GM23338 (cell line): ENCODE measurements around the gene LMO7. TPM values are rescaled to one million over a fixed set of nuclear protein-coding genes. Genes with fewer than 3 reads are reported as not detected.

Source experiments
- ATAC-seq: fragments of 200-7000 bp; cut with Tn5 transposase; 3 replicates; pipeline ENCODE4 v1.9.1; 2020
- DNase-seq: peaks from one replicate; pipeline ENCODE4 v3.0.0-alpha.2; 2015; ENCODE audit warnings: low spot score
- H2AFZ ChIP-seq: fragments of 200-600 bp; sonication (generic); 2 replicates; pipeline ENCODE4 v1.8.0; 2016; ENCODE audit warnings: antibody characterized with exemption, mild to moderate bottlenecking, moderate library complexity
- H3F3A ChIP-seq: fragments of 200-600 bp; sonication (generic); replicated peaks from 2 replicates; pipeline ENCODE4 v1.8.0; 2017; ENCODE audit warnings: antibody characterized with exemption, mixed run types, low read depth
- H3K27ac ChIP-seq: fragments of 200-600 bp; sonication (generic); 2 replicates; pipeline ENCODE4 v1.6.1; 2016; ENCODE audit warnings: low read depth
- H3K27me3 ChIP-seq: fragments of 200-600 bp; sonication (generic); 2 replicates; pipeline ENCODE4 v1.8.0; 2016; ENCODE audit warnings: mild to moderate bottlenecking, mixed run types, moderate library complexity; ENCODE audit not compliant: insufficient read depth
- H3K36me3 ChIP-seq: fragments of 200-600 bp; sonication (generic); 2 replicates; pipeline ENCODE4 v1.8.0; 2016; ENCODE audit warnings: mild to moderate bottlenecking; ENCODE audit not compliant: insufficient read depth
- H3K4me1 ChIP-seq: fragments of 200-600 bp; sonication (generic); 2 replicates; pipeline ENCODE4 v1.8.0; 2016; ENCODE audit warnings: mild to moderate bottlenecking, moderate library complexity; ENCODE audit not compliant: insufficient read depth
- H3K4me2 ChIP-seq: fragments of 200-600 bp; sonication (generic); 2 replicates; pipeline ENCODE4 v1.7.1; 2017; ENCODE audit warnings: mixed run types
- H3K4me3 ChIP-seq: fragments of 200-600 bp; sonication (generic); 2 replicates; pipeline ENCODE4 v1.6.1; 2016; ENCODE audit warnings: mixed run types
- H3K79me2 ChIP-seq: fragments of 200-600 bp; sonication (generic); replicated peaks from 2 replicates; pipeline ENCODE4 v1.8.0; 2017; ENCODE audit warnings: mild to moderate bottlenecking; ENCODE audit not compliant: insufficient read depth
- H3K9me2 ChIP-seq: fragments of 200-600 bp; sonication (generic); 2 replicates; pipeline ENCODE4 v1.8.0; 2017; ENCODE audit not compliant: insufficient read depth
- H4K20me1 ChIP-seq: fragments of 200-600 bp; sonication (generic); replicated peaks from 2 replicates; pipeline ENCODE4 v1.8.0; 2017; ENCODE audit warnings: mild to moderate bottlenecking; ENCODE audit not compliant: insufficient read depth
- H3K27ac Mint-ChIP-seq: 2 replicates; pipeline ENCODE4 v1.8.0; 2020; ENCODE audit warnings: inconsistent platforms, mild to moderate bottlenecking, moderate library complexity, mixed read lengths
- H3K27me3 Mint-ChIP-seq: 3 replicates; pipeline ENCODE4 v1.8.0; 2022; ENCODE audit warnings: low read depth, mild to moderate bottlenecking, moderate library complexity, mixed read lengths, inconsistent platforms; ENCODE audit not compliant: insufficient read depth, poor library complexity
- H3K36me3 Mint-ChIP-seq: 3 replicates; pipeline ENCODE4 v1.8.0; 2021; ENCODE audit warnings: low read depth, mild to moderate bottlenecking, inconsistent platforms, moderate library complexity, mixed read lengths
- H3K4me1 Mint-ChIP-seq: 3 replicates; pipeline ENCODE4 v1.8.0; 2020; ENCODE audit warnings: mild to moderate bottlenecking, inconsistent platforms, mixed read lengths
- H3K4me3 Mint-ChIP-seq: 3 replicates; pipeline ENCODE4 v1.8.0; 2021; ENCODE audit warnings: moderate library complexity, mild to moderate bottlenecking, inconsistent platforms, mixed read lengths
- H3K9me3 Mint-ChIP-seq: 3 replicates; pipeline ENCODE4 v1.8.0; 2020; ENCODE audit warnings: moderate library complexity, mild to moderate bottlenecking, inconsistent platforms, mixed read lengths
- CREB1 ChIP-seq: fragments of 250-450 bp; sonication (Bioruptor Pico); IDR thresholded peaks from 2 replicates; pipeline ENCODE4 v1.5.0; 2020; ENCODE audit warnings: low read depth, mild to moderate bottlenecking, moderate library complexity
- CTCF ChIP-seq, 2 experiments: fragments of 200-600 bp in 1 of 2; sonication (generic) in 1 of 2; conservative IDR thresholded peaks; 2 replicates each; pipeline versions ENCODE4 v1.5.1 to v1.6.1; 2016 to 2017; ENCODE audit warnings: antibody characterized with exemption in 2 of 2, low read depth in 2 of 2, mild to moderate bottlenecking in 2 of 2, moderate library complexity in 1 of 2
- ETS1 ChIP-seq: IDR thresholded peaks from 2 replicates; pipeline ENCODE4 v1.6.1; 2016; ENCODE audit warnings: antibody characterized with exemption
- EZH2 ChIP-seq: fragments of 200-600 bp; sonication (generic); IDR thresholded peaks from one replicate; pipeline ENCODE4 v1.8.0; 2017; ENCODE audit warnings: antibody characterized with exemption, mild to moderate bottlenecking, low read depth; ENCODE audit not compliant: unreplicated experiment
- EZH2phosphoT487 ChIP-seq: fragments of 200-600 bp; sonication (generic); IDR thresholded peaks from one replicate; pipeline ENCODE4 v1.8.1; 2018; ENCODE audit warnings: antibody characterized with exemption; ENCODE audit not compliant: unreplicated experiment
- JUNB ChIP-seq: IDR thresholded peaks from one replicate; pipeline ENCODE4 v1.6.1; 2016; ENCODE audit warnings: antibody characterized with exemption; ENCODE audit not compliant: unreplicated experiment
- NANOG ChIP-seq: IDR thresholded peaks from 2 replicates; pipeline ENCODE4 v1.6.1; 2016; ENCODE audit warnings: antibody characterized with exemption, borderline replicate concordance
- POLR2AphosphoS5 ChIP-seq: IDR thresholded peaks from 2 replicates; pipeline ENCODE4 v1.6.1; 2016; ENCODE audit warnings: antibody characterized with exemption, low read depth
- STAT1 ChIP-seq: IDR thresholded peaks from one replicate; pipeline ENCODE4 v1.6.1; 2016; ENCODE audit warnings: antibody characterized with exemption; ENCODE audit not compliant: unreplicated experiment
- ZNF331 ChIP-seq: fragments of 250-450 bp; sonication (Bioruptor Pico); IDR thresholded peaks from 2 replicates; pipeline ENCODE4 v1.5.0; 2020; ENCODE audit warnings: low read depth, mild to moderate bottlenecking, moderate library complexity
- ZNF462 ChIP-seq: fragments of 250-450 bp; sonication (Bioruptor Pico); IDR thresholded peaks from 2 replicates; pipeline ENCODE4 v1.5.0; 2020; ENCODE audit warnings: mild to moderate bottlenecking, moderate library complexity
- polyA plus RNA-seq: library from polyadenylated mRNA; unstranded; fragments of >200 nt; fragmentation: Nextera tagmentation; extraction: Ambion mirVana; gene quantifications from 2 replicates; pipeline ENCODE4 v1.2.1, GENCODE V29; 2016
- total RNA-seq: library from RNA; depleted of rRNA; stranded (reverse); fragments of >200 nt; shearing (Covaris generic); gene quantifications from 2 replicates; pipeline ENCODE4 v1.2.3, GENCODE V29; 2014

Gene LMO7
- total and polyA plus RNA-seq, 2 experiments from 2014 or later, result 22.3 to 26.9 TPM

- Histone ChIP-seq H3K9me2 (no peaks in the 10 kb centered on the region; the same call in 1 of the 2 replicates), H4K20me1 (no peaks in the 10 kb centered on the region), H3K36me3 (no peaks in the 10 kb centered on the region), H3K4me2 (no peak overlapping the region), H3F3A (no peaks in the 10 kb centered on the region), H3K27ac (no peak overlapping the region), H2AFZ (no peak overlapping the region), H3K79me2 (no peaks in the 10 kb centered on the region), H3K4me3 (no peak overlapping the region), H3K27me3 (no peaks in the 10 kb centered on the region), H3K4me1 (no peaks in the 10 kb centered on the region)
- Mint-ChIP-seq H3K36me3 (peaks cover 13% of the 10 kb centered on the region), H3K27ac (no peak overlapping the region; the same call in 1 of the 2 replicates), H3K9me3 (no peaks in the 10 kb centered on the region), H3K4me3 (no peak overlapping the region), H3K4me1 (peaks cover 4% of the 10 kb centered on the region; the same call in 2 of the 3 replicates), H3K27me3 (no peaks in the 10 kb centered on the region)
- TF ChIP-seq ETS1, result no peak
- no peak for DNase-seq
- ATAC-seq, result no peak
Observed at GRCh38 chr13:75855847-75856246, 219.7 kb downstream of the LMO7 start.

GRCh38 chr13:75857291-75857690 lies 221.2 kb downstream of the LMO7 start:
- H3K36me3 Mint-ChIP-seq, result peaks cover 12% of the 10 kb centered on the region
- Histone ChIP-seq H4K20me1 (no peaks in the 10 kb centered on the region), H3K4me1 (no peaks in the 10 kb centered on the region), H3K27ac (no peak overlapping the region), H3K79me2 (no peaks in the 10 kb centered on the region), H3K4me3 (no peak overlapping the region), H3K27me3 (no peaks in the 10 kb centered on the region), H3K4me2 (no peak overlapping the region), H3F3A (no peaks in the 10 kb centered on the region), H2AFZ (no peak overlapping the region), H3K9me2 (no peaks in the 10 kb centered on the region), H3K36me3 (no peaks in the 10 kb centered on the region)
- peaks cover 4% of the 10 kb centered on the region; the same call in 2 of the 3 replicates for H3K4me1 Mint-ChIP-seq
- H3K27ac Mint-ChIP-seq, result no peak overlapping the region
- no peak for TF ChIP-seq ETS1
- no peak for TF ChIP-seq CREB1 (CRISPR knock-in tag)
- no peak for TF ChIP-seq CTCF (conservative IDR thresholded peaks at IDR 0.05; ENCODE audit: low read depth in 2 of 2)
- TF ChIP-seq POLR2AphosphoS5, result no peak
- no peak for TF ChIP-seq NANOG
- TF ChIP-seq ZNF462, result no peak
- no peak for TF ChIP-seq JUNB
- no peak for TF ChIP-seq STAT1
- TF ChIP-seq EZH2phosphoT487, result no peak
- no peak for TF ChIP-seq ZNF331
- TF ChIP-seq EZH2, result no peak
- no peaks in the 10 kb centered on the region for H3K27me3 Mint-ChIP-seq
- no peak overlapping the region for H3K4me3 Mint-ChIP-seq
- H3K9me3 Mint-ChIP-seq, result no peaks in the 10 kb centered on the region
- ATAC-seq (no peak), DNase-seq (no peak)
